Nephron (organoid): ENCODE data around the gene RALGAPB.

Experiments
- H3K27ac Mint-ChIP-seq, 3 experiments: 2 replicates each; pipeline ENCODE4 v1.8.0; 2020; ENCODE audit warnings: mixed read lengths in 3 of 3, mild to moderate bottlenecking in 2 of 3, moderate library complexity in 1 of 3
- H3K27me3 Mint-ChIP-seq: 2 replicates; pipeline ENCODE4 v1.8.0; 2021; ENCODE audit warnings: low read depth, mild to moderate bottlenecking, moderate library complexity, mixed read lengths
- H3K36me3 Mint-ChIP-seq: 2 replicates; pipeline ENCODE4 v1.8.0; 2020; ENCODE audit warnings: low read depth, mixed read lengths
- H3K4me1 Mint-ChIP-seq: 2 replicates; pipeline ENCODE4 v1.8.0; 2020; ENCODE audit warnings: mixed read lengths
- H3K4me3 Mint-ChIP-seq, 3 experiments: 2 replicates each; pipeline ENCODE4 v1.8.0; 2020; ENCODE audit warnings: mild to moderate bottlenecking in 3 of 3, mixed read lengths in 3 of 3, moderate library complexity in 2 of 3
- H3K9me3 Mint-ChIP-seq: 2 replicates; pipeline ENCODE4 v1.8.0; 2020; ENCODE audit warnings: mixed read lengths
- CTCF ChIP-seq, 3 experiments: fragments of 200-600 bp; sonication (generic); IDR thresholded peaks; one replicate each; pipeline ENCODE4 v1.5.0; 2021; ENCODE audit warnings: antibody characterized with exemption in 3 of 3; ENCODE audit not compliant: unreplicated experiment in 3 of 3

RALGAPB gene

GRCh38 chr20:38472513-38473366, at the start of gene RALGAPB:
TSS of gene RALGAPB (plus strand) at chr20:38472843. CDS start at chr20:38488433, 15,590 bp downstream.
- TF ChIP-seq CTCF (IDR thresholded peaks at IDR 0.05; ENCODE audit: unreplicated experiment in 3 of 3), result peak in 2 of 3 experiments; percentile 37 to 57
- Mint-ChIP-seq H3K9me3 (no peaks in the 10 kb centered on the region), H3K4me1 (peaks cover 23% of the 10 kb centered on the region), H3K4me3 (peak within 1 kb of the TSS; percentile 85 to 89 (median 86)), H3K27me3 (peaks cover 8% of the 10 kb centered on the region), H3K27ac (peak within 1 kb of the TSS; percentile 82 to 91 (median 87)), H3K36me3 (peaks cover 3% of the 10 kb centered on the region)

GRCh38 chr20:38423541-38423940, 49.1 kb upstream of the RALGAPB start:
- peaks cover 8% of the 10 kb centered on the region for H3K4me1 Mint-ChIP-seq
- H3K4me3 Mint-ChIP-seq, result no peak overlapping the region
- no peak overlapping the region for H3K27ac Mint-ChIP-seq
- no peaks in the 10 kb centered on the region for H3K9me3 Mint-ChIP-seq
- TF ChIP-seq CTCF (IDR thresholded peaks at IDR 0.05; ENCODE audit: unreplicated experiment in 3 of 3), result no peak
- no peaks in the 10 kb centered on the region for H3K27me3 Mint-ChIP-seq
- peaks cover 87% of the 10 kb centered on the region for H3K36me3 Mint-ChIP-seq

GRCh38 chr20:38424401-38424800, 48.2 kb upstream of the RALGAPB start:
- H3K27me3 Mint-ChIP-seq, result no peaks in the 10 kb centered on the region
- peaks cover 89% of the 10 kb centered on the region for H3K36me3 Mint-ChIP-seq
- peaks cover 12% of the 10 kb centered on the region for H3K4me1 Mint-ChIP-seq
- TF ChIP-seq CTCF (IDR thresholded peaks at IDR 0.05; ENCODE audit: unreplicated experiment in 3 of 3), result no peak
- H3K4me3 Mint-ChIP-seq, result no peak overlapping the region
- no peak overlapping the region for H3K27ac Mint-ChIP-seq
- no peaks in the 10 kb centered on the region for H3K9me3 Mint-ChIP-seq

GRCh38 chr20:38426006-38426897, 46.4 kb upstream of the RALGAPB start:
- Mint-ChIP-seq H3K36me3 (peaks cover 85% of the 10 kb centered on the region), H3K27me3 (no peaks in the 10 kb centered on the region), H3K4me1 (peaks cover 12% of the 10 kb centered on the region), H3K27ac (no peak overlapping the region), H3K4me3 (no peak overlapping the region), H3K9me3 (no peaks in the 10 kb centered on the region)
- TF ChIP-seq CTCF (IDR thresholded peaks at IDR 0.05; ENCODE audit: unreplicated experiment in 3 of 3), result no peak

GRCh38 chr20:38427655-38428023, 45.0 kb upstream of the RALGAPB start:
- Mint-ChIP-seq H3K4me3 (no peak overlapping the region), H3K27ac (no peak overlapping the region), H3K4me1 (peaks cover 19% of the 10 kb centered on the region), H3K9me3 (peaks cover 3% of the 10 kb centered on the region), H3K27me3 (no peaks in the 10 kb centered on the region), H3K36me3 (peaks cover 85% of the 10 kb centered on the region)
- no peak for TF ChIP-seq CTCF (IDR thresholded peaks at IDR 0.05; ENCODE audit: unreplicated experiment in 3 of 3)
